HepG2 (cell line): Measurements from ENCODE around the gene ADGRV1. TPM values are rescaled to one million over a fixed set of nuclear protein-coding genes. Genes with fewer than 3 reads are reported as not detected.
"Not testable (repeated sequence)": the region's sequence is repeated elsewhere in the genome, so short reads cannot be mapped to it uniquely, and the experiment has no call there.

Experiments
- ATAC-seq: fragments of 200-7000 bp; cut with Tn5 transposase; 3 replicates; pipeline ENCODE4 v1.9.1; 2020; ENCODE audit warnings: mild to moderate bottlenecking, moderate library complexity
- BruUV-seq: library from RNA; stranded (reverse); fragments of 400-500 nt; replicated peaks from 2 replicates; lab custom pipeline; 2021; lab: Mats Ljungman, UMichigan
- CTCF ChIA-PET: fragments of 300-600 bp; formaldehyde crosslinking; extraction: SDS; loops from one replicate; lab custom pipeline; 2021; ENCODE audit warnings: low total read pairs, inconsistent platforms, low intra/inter-chr PET ratio; lab: Yijun Ruan, JAX
- POLR2A ChIA-PET: fragments of 350-600 bp; sonication (Branson Sonifier 250); formaldehyde crosslinking; loops from one replicate; lab custom pipeline; 2020; ENCODE audit warnings: antibody characterized with exemption, inconsistent platforms; lab: Yijun Ruan, JAX
- DNase-seq: peaks from one replicate; pipeline ENCODE4 v3.0.0-alpha.2; 2015; ENCODE audit warnings: low spot score
- FAIRE-seq: peaks from 3 replicates; lab custom pipeline; 2011; peaks lifted over from hg19 to GRCh38; lab: Jason Lieb, UNC
- H2AFZ ChIP-seq: one replicate; pipeline ENCODE4 v1.6.1; 2011; ENCODE audit warnings: low read length, inconsistent platforms
- H3K27ac ChIP-seq: fragments of 300-600 bp; 3 replicates; pipeline ENCODE4 v1.8.0; 2011; ENCODE audit warnings: mixed run types, mild to moderate bottlenecking, mixed read lengths, low read length, inconsistent platforms; ENCODE audit not compliant: insufficient read depth; ENCODE audit errors: extremely low read length
- H3K27me3 ChIP-seq, 2 experiments: fragments of 200-600 bp in 1 of 2; 2 replicates in 1 of 2; 3 replicates in 1 of 2; pipeline versions ENCODE4 v1.6.0 to v1.8.0; 2011; ENCODE audit warnings: low read length in 2 of 2, mild to moderate bottlenecking in 2 of 2, moderate library complexity in 2 of 2, inconsistent platforms in 1 of 2; ENCODE audit not compliant: insufficient read depth in 2 of 2, control insufficient read depth in 1 of 2
- H3K36me3 ChIP-seq, 2 experiments: fragments of 200-600 bp in 1 of 2; replicated peaks in 1 of 2; 2 replicates in 1 of 2; 3 replicates in 1 of 2; pipeline versions ENCODE4 v1.5.1 to v1.8.0; 2011; ENCODE audit warnings: low read length in 2 of 2, inconsistent platforms in 1 of 2; ENCODE audit not compliant: insufficient read depth in 2 of 2, control insufficient read depth in 1 of 2
- H3K4me1 ChIP-seq: 2 replicates; pipeline ENCODE4 v1.5.1; 2012; ENCODE audit warnings: low read length, inconsistent platforms; ENCODE audit not compliant: insufficient read depth
- H3K4me2 ChIP-seq: 2 replicates; pipeline ENCODE4 v1.6.0; 2011; ENCODE audit warnings: low read depth, low read length, inconsistent platforms
- H3K4me3 ChIP-seq, 3 experiments: fragments of 200-600 bp in 1 of 3; sonication (generic), shearing (Covaris generic) in 1 of 3; replicated peaks in 1 of 3; 2 replicates each; pipeline ENCODE4 v1.5.1; 2011 to 2016; ENCODE audit warnings: low read length in 3 of 3, inconsistent platforms in 2 of 3, low read depth in 2 of 3, mild to moderate bottlenecking in 2 of 3, control low read depth in 1 of 3, mixed read lengths in 1 of 3; ENCODE audit not compliant: insufficient read depth in 1 of 3
- H3K79me2 ChIP-seq: one replicate; pipeline ENCODE4 v1.6.1; 2011; ENCODE audit warnings: low read length, inconsistent platforms; ENCODE audit not compliant: insufficient read depth
- H3K9ac ChIP-seq: 2 replicates; pipeline ENCODE4 v1.6.0; 2011; ENCODE audit warnings: mild to moderate bottlenecking, low read depth, low read length, inconsistent platforms; ENCODE audit not compliant: insufficient read depth
- H3K9me3 ChIP-seq: 2 replicates; pipeline ENCODE4 v1.5.1; 2012; ENCODE audit warnings: mild to moderate bottlenecking, low read length
- H4K20me1 ChIP-seq: 2 replicates; pipeline ENCODE4 v1.6.0; 2011; ENCODE audit warnings: inconsistent platforms, mild to moderate bottlenecking, low read length, moderate library complexity; ENCODE audit not compliant: insufficient read depth
- ATF7 ChIP-seq, 2 experiments: fragments of 450-650 bp in 1 of 2; sonication (generic) in 1 of 2; formaldehyde crosslinking in 1 of 2; IDR thresholded peaks; 2 replicates each; pipeline versions ENCODE4 v1.4.0 to v1.6.1; 2016 to 2020; ENCODE audit warnings: antibody characterized with exemption in 1 of 2, mild to moderate bottlenecking in 1 of 2, missing genetic modification reagents in 1 of 2
- CREB1 ChIP-seq, 2 experiments: fragments of 450-650 bp in 1 of 2; IDR thresholded peaks; 2 replicates each; pipeline ENCODE4 v1.6.1; 2016 to 2017; ENCODE audit warnings: control low read depth in 1 of 2, mild to moderate bottlenecking in 1 of 2, missing compliant biosample characterization in 1 of 2, missing genetic modification characterization in 1 of 2
- ZMYM2 ChIP-seq: sonication (generic); formaldehyde crosslinking; IDR thresholded peaks from 2 replicates; pipeline ENCODE4 v1.8.0; 2022; ENCODE audit warnings: mild to moderate bottlenecking, missing genetic modification reagents
- ZNF616 ChIP-seq: sonication (generic); formaldehyde crosslinking; IDR thresholded peaks from 2 replicates; pipeline ENCODE4 v1.5.0; 2020; ENCODE audit warnings: low read depth, mild to moderate bottlenecking, missing genetic modification reagents
- WGBS: methylation state at CpG from one replicate; pipeline ENCODE4 v1.1.6; 2017; ENCODE audit warnings: low lambda C conversion rate; 5-methylcytosine and 5-hydroxymethylcytosine counted together
- in situ Hi-C: cut with HindIII; loops from 2 replicates; pipeline ENCODE4 v1.10.0; 2017; ENCODE audit warnings: low pct_unique_long_range_greater_than_20kb; ENCODE audit not compliant: extremely low pct_ligation_motif_present
- intact Hi-C: fragments of 100-400 bp; cut with micrococcal nuclease; formaldehyde crosslinking; loops from one replicate; pipeline ENCODE4 v1.10.0; 2022; ENCODE audit not compliant: unreplicated experiment
- polyA plus RNA-seq, 8 experiments: library from polyadenylated mRNA; depleted of rRNA in 3 of 8; stranded (reverse) in 7 of 8; unstranded in 1 of 8; fragments of >200 nt; fragmentation: Illumina TruSeq in 4 of 8; extraction: Trizol in 4 of 8; gene quantifications; 2 replicates each; pipeline versions ENCODE4 v1.2.1 to v1.2.3, GENCODE V29; 2011 to 2016; ENCODE audit warnings: low read depth in 4 of 8, missing spikeins in 1 of 8, mixed read lengths in 1 of 8; ENCODE audit not compliant: insufficient read depth in 1 of 8
- total RNA-seq, 5 experiments: library from RNA; depleted of rRNA; stranded (reverse); fragments of >200 nt; fragmentation: Illumina TruSeq; extraction: Trizol; gene quantifications; 2 replicates each; pipeline ENCODE4 v1.2.3, GENCODE V29; 2016; ENCODE audit warnings: low read depth in 1 of 5
- TF ChIP-seq, protein P1 (sequence below): sonication (generic); formaldehyde crosslinking; IDR thresholded peaks from 2 replicates; pipeline ENCODE4 v1.8.1; 2023; ENCODE audit warnings: mild to moderate bottlenecking, moderate library complexity, missing genetic modification reagents

ADGRV1 gene
- total and polyA plus RNA-seq, 2 of the 13 experiments (the other 11 are each of a cell fraction or from before 2014, with no cell fraction given), result 1.7 to 3.9 TPM

DNA sequence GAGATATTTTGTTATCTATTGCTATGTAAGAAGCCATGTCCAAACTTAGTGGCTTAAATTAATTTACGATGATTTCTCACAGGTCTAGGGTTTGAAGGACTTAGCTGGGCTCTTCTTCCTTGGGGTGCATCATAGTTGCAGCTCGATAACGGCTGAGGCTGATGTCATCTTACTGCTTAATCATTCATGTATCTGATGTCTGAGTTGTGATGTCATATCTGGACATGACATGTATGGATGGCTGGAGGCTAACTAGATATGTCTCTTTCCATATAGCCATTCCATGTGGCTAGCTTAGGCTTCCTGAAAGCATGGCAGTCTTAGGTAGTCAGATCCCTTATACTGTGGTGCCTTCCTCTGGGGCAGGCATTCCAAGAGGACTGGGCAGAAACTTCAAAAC lies 31.6 kb downstream of the ADGRV1 start:
- POLR2A ChIA-PET, result no interaction called here
- Histone ChIP-seq H4K20me1 (no peaks in the 10 kb centered on the region), H3K9me3 (no peaks in the 10 kb centered on the region), H3K4me2 (no peak overlapping the region), H3K9ac (no peak overlapping the region), H3K4me3 (no peak overlapping the region), H3K4me1 (no peaks in the 10 kb centered on the region), H3K27me3 (no peaks in the 10 kb centered on the region), H3K36me3 (no peaks in the 10 kb centered on the region), H3K27ac (no peak overlapping the region), H3K79me2 (no peaks in the 10 kb centered on the region), H2AFZ (no peak overlapping the region)
- DNase-seq, result no peak
- FAIRE-seq, result no peak
- intact Hi-C loops (no loop called here), in situ Hi-C loops (no loop called here)
- CTCF ChIA-PET, result no interaction called here
- ATAC-seq, result no peak
- 3% methylated on average over 3 of the region's 3 CpGs for WGBS
- TF ChIP-seq ZNF616 (no peak), ZMYM2 (no peak), CREB1 (IDR thresholded peaks at IDR 0.05) (peak; percentile 70), CREB1 (CRISPR knock-in tag; IDR thresholded peaks at IDR 0.05) (no peak), ATF7 (IDR thresholded peaks at IDR 0.05) (0 out of 2 replicates have a peak, but pooled peaks have one; percentile 17), ATF7 (CRISPR knock-in tag; IDR thresholded peaks at IDR 0.05) (no peak)
- TF ChIP-seq, protein P1, sequence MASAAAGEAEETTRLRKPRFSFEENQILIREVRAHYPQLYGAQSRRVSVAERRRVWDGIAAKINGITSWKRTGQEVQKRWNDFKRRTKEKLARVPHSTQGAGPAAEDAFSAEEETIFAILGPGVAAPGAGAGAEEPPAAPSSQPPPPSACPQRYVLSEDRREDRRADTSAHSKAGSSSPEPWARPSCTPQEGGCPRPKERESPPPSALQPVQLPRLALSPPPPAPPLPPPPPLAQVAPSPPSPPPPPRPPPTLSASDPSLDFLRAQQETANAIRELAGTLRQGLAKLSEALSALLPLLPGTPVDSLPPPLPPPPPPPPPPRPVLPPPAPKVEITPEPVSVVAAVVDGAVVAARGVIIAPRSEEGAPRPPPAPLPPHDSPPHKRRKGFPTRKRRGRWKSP (CRISPR knock-in tag), result no peak
- BruUV-seq, result no TSS peak

DNA sequence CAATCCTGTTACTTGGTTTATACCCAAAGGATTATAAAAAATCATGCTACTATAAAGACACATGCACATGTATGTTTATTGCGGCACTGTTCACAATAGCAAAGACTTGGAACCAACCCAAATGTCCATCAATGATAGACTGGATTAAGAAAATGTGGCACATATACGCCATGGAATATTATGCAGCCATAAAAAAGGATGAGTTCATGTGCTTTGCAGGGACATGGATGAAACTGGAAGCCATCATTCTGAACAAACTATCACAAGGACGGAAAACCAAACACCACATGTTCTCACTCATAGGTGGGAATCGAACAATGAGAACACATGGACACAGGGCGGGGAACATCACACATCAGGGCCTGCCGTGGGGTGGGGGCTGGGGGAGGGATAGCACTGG lies 34.5 kb downstream of the ADGRV1 start:
- BruUV-seq, H3K4me1 ChIP-seq, CTCF ChIA-PET, H3K4me3 ChIP-seq, POLR2A ChIA-PET, H3K9ac ChIP-seq, FAIRE-seq, in situ Hi-C loops, intact Hi-C loops, H3K27me3 ChIP-seq, H4K20me1 ChIP-seq, H3K27ac ChIP-seq, H2AFZ ChIP-seq, H3K9me3 ChIP-seq, ATAC-seq, DNase-seq, H3K4me2 ChIP-seq, H3K36me3 ChIP-seq, H3K79me2 ChIP-seq: not testable (repeated sequence)
- 21% methylated on average over 6 of the region's 6 CpGs for WGBS

DNA sequence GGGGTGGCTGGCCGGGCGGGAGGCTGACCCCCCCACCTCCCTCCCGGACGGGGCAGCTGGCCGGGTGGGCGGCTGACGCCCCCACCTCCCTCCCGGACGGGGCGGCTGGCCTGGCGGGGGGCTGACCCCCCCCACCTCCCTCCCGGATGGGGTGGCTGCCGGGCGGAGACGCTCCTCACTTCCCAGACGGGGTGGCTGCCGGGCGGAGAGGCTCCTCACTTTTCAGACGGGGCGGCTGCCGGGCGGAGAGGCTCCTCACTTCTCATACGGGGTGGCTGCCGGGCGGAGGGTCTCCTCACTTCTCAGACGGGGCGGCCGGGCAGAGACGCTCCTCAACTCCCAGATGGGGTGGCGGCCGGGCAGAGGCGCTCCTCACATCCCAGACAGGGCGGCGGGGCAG lies 37.2 kb downstream of the ADGRV1 start:
- H3K9ac ChIP-seq, POLR2A ChIA-PET, H3K79me2 ChIP-seq, FAIRE-seq, ATAC-seq, H3K4me3 ChIP-seq, H3K36me3 ChIP-seq, DNase-seq, H4K20me1 ChIP-seq, CTCF ChIA-PET, H3K9me3 ChIP-seq, H2AFZ ChIP-seq, H3K4me1 ChIP-seq, intact Hi-C loops, BruUV-seq, H3K27me3 ChIP-seq, H3K27ac ChIP-seq, H3K4me2 ChIP-seq, in situ Hi-C loops: not testable (repeated sequence)
- WGBS, result 92% methylated on average over 10 of the region's 34 CpGs
